Keratinocyte (primary cell): ENCODE measurements around the gene ACAD9.

ENCODE experiments used
- CTCF ChIP-seq, 3 experiments: IDR thresholded peaks in 1 of 3; conservative IDR thresholded peaks in 1 of 3; optimal IDR thresholded peaks in 1 of 3; 2 replicates in 2 of 3; 3 replicates in 1 of 3; pipeline versions ENCODE3 to v1.5.1; 2011; ENCODE audit warnings: low read length in 3 of 3, mild to moderate bottlenecking in 3 of 3, moderate library complexity in 2 of 3, control low read depth in 1 of 3, inconsistent platforms in 1 of 3; ENCODE audit not compliant: insufficient read depth in 2 of 3; ENCODE audit errors: extremely low read depth in 1 of 3
- EZH2 ChIP-seq: IDR thresholded peaks from one replicate; pipeline ENCODE4 v1.6.1; 2012; ENCODE audit warnings: inconsistent platforms, mild to moderate bottlenecking, low read length, moderate library complexity

GRCh38 chr3:128867200-128868125, 12.0 kb upstream of the ACAD9 start:
- TF ChIP-seq CTCF (optimal IDR thresholded peaks at IDR 0.05 in 1 of 3, IDR thresholded peaks at IDR 0.05 in 1 of 3, conservative IDR thresholded peaks at IDR 0.05 in 1 of 3; ENCODE audit: extremely low read depth in 1 of 3, insufficient read depth in 2 of 3, low read length in 3 of 3) (no peak), EZH2 (no peak)
